ENCODE measurements around the gene SRSF11.
"Not testable (repeated sequence)": the region's sequence is repeated elsewhere in the genome, so short reads cannot be mapped to it uniquely, and the experiment has no call there.

Gene SRSF11, protein sequence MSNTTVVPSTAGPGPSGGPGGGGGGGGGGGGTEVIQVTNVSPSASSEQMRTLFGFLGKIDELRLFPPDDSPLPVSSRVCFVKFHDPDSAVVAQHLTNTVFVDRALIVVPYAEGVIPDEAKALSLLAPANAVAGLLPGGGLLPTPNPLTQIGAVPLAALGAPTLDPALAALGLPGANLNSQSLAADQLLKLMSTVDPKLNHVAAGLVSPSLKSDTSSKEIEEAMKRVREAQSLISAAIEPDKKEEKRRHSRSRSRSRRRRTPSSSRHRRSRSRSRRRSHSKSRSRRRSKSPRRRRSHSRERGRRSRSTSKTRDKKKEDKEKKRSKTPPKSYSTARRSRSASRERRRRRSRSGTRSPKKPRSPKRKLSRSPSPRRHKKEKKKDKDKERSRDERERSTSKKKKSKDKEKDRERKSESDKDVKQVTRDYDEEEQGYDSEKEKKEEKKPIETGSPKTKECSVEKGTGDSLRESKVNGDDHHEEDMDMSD

DNA sequence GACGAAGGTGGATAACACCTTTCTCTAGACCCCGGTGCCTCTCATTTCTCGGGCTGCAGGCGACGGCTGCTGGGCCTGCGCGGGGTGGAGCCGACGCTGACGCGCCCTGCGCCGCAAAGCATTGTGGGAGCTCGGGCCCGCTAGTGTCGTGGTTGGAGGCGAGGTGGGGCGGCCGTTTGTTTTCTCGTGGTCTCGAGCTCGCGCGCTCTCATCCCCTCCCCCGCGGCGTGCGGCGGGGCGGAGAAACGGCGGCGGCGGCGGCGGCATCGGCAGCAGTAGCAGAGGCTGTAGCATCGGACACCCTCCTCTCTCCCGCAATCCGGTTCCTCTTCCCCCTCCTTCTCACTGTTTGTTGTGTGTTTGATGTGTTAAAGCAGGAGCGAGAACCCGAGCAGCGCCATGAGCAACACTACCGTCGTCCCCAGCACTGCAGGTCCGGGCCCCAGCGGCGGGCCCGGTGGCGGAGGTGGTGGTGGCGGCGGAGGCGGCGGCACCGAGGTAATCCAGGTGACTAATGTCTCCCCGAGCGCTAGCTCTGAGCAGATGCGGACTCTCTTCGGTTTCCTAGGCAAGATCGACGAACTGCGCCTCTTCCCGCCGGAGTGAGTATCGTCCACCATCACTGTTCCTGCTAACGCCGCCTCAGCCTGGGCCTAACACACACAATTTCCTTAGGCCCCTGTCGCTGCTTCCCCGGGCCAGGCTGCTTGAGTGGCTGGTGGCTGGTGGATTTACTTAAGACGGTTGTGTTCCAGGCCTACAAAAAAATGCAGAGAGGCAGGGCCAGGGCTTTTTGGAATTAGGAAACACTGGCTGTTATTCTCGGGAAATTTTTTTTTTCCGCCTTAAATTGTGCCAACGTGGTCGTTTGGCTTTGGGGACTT is at the start of gene SRSF11:
Gene SRSF11 (plus strand): TSS at position 143 of the 884 bp plus-strand sequence. CDS start 257 bp downstream, at position 400.
- peak; percentile 93 to 95 (median 94) for DNase-seq (ENCODE audit: low read depth in 3 of 3)

DNA sequence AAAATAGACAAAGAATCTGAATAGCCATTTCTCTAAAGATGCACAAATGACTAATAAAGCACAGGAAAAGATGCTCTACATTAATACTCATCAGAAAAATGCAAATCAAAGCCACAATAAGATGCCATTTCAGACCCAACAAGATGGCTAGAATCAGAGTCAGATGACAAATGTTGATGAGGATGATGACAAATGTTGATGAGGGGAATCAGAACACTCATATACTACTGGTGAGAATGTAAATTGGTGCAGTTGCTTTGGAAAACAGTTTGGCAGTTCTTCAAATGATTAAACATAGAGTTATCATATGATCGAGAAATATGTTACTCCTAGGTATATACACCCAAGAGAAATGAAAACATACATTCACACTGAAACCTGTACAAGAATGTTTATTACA is 49.7 kb upstream of the SRSF11 start:
- no peak for DNase-seq (ENCODE audit: low read depth in 3 of 3)

DNA sequence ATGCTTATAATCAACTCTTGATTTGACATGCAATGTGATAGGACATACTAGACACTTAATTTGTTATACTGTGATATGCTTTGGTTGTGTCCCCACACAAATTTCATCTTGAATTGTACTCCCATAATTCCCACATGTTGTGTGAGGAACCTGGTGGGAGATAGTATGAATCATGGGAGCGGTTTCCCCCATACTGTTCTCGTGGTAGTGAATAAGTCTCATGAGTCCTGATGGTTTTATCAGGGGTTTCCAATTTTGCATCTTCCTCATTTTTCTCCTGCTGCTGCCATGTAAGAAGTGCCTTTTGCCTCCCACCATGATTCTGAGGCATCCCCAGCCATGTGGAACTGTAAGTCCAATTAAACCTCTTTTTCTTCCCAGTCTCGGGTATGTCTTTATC is 36.0 kb upstream of the SRSF11 start:
- DNase-seq (ENCODE audit: low read depth in 3 of 3): not testable (repeated sequence)

DNA sequence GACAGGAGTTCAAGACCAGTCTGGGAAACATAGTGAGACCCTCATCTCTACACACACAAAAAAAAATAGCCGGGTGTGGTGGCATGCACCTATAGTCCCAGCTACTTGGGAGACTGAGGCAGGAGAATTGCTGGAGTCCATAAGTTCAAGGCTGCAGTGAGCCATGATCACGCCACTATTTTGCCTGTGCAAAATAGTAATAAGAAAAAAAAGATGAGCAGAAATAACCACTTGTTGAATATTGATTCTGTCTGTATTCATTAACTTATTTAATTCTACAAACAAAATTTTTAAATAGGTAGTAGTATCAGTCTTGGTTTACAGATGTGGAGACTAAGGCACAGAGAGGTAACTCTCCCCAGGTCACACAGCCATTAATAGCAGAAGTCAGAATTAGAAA is 32.7 kb upstream of the SRSF11 start:
- DNase-seq (ENCODE audit: low read depth in 3 of 3): no peak

DNA sequence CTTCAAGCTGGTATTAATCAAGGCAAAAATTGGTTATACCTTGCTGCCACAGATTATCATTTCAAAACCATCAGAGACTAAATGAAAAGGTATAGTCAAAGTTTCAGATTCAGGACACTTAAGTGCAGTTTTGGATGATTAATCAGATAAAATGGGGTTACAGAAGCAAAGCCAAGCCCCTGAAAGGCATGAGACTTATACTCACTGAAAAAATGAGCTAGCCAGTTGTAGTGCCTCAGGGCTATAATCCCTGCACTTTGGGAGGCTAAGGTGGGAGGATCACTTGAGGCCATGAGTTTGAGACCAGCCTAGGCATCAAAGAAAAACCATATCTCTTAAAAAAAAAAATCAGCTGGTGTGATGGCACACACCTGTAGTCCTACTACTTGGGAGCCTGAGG is 31.0 kb upstream of the SRSF11 start:
- no peak for DNase-seq (ENCODE audit: low read depth in 3 of 3)

DNA sequence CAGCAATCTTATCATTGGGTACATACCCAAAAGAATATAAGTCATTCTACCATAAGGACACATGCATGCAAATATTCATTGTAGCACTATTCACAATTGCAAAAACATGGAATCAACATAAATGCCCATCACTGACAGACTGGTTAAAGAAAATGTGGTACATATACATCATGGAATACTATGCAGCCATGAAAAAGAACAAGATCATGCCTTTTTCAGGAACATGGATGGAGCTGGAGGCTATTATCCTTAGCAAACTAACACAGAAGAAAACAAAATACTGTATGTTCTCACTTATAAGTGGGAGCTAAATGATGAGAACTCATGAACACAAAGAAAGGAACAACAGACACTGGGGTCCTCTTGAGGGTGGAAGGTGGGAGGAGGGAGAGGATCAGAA is 28.7 kb upstream of the SRSF11 start:
- DNase-seq (ENCODE audit: low read depth in 3 of 3): not testable (repeated sequence)

DNA sequence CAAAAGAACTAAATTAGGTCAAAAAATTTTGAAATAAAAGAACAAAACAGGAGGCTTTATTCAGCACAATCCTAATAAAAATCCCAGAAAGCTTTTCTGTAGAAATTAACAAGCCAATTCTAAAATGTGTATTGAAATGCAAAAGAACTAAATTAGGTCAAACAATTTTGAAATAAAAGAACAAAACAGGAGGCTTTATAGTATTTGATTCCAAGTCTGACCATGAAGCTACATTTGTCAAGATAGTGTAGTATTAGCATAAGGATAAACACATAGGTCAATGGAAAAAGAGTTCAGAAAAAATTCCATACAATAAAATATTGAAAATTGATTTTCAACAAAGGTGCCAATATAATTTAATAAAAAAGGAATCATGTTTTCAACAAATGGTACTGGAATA is 26.6 kb upstream of the SRSF11 start:
- DNase-seq (ENCODE audit: low read depth in 3 of 3): no peak

- DNase-seq (ENCODE audit: low read depth in 3 of 3): no peak
These were observed 25.8 kb upstream of the SRSF11 start for GRCh38 chr1:70195342-70195741.

DNA sequence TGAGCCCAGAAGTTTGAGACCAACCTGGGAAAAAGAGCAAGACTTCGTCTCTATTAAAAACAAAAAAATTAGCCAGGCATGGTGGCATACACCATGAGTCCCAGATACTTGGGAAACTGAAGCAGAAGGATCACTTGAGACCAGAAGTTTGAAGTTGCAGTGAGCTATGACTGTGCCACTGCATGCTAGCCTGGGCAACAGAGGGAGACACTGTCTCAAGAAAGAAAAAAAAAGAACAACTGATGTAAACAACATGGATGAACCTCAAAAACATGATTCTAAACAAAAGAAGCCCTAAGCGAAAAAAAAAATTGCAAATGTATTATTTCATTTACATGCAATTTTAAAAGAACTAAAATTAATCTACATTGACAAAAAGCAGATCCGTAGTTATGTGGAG is 24.8 kb upstream of the SRSF11 start:
- DNase-seq (ENCODE audit: low read depth in 3 of 3): no peak

DNA sequence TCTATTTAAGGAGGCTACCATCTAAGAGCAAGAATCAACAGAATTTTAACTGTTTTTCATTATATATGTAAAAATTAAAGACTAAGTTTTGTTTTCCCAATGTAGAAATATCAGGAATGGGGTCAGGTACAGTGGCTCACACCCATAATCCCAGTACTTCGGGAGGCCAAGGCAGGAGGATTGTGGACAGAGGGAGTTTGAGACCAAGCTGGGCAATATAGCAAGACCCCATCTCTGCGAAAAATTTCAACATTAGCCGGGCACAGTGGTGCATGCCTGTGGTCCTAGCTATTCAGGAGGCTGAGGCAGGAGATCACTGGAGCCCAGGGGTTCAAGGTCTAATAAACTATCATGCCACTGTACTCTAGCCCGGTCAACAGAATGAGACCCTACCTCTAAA is 21.1 kb upstream of the SRSF11 start:
- DNase-seq (ENCODE audit: low read depth in 3 of 3): no peak

DNA sequence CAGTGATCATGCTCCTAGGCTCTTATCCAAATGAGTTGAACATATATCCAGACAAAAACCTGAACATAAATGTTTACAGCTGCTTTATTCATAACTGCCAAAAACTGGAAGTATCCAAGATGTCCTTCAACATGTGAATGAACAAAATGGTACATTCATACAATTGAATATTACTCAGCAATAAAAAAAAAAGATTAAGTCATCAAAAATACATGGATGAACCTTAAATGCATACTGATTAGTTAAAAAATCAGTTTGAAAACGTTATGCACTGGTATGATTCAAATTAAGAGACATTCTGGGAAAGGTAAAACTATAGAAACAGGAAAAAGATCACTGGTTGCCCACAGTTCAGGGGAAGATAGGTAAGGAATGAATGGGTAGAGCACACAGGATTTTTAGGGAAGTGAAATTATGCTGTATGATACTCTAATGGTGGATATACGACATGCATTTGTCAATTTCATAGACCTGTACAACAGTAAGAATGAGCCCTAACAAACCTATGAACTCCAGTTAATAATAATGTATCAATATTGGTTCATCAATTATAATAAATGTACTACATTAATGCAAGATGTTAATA is 18.9 kb upstream of the SRSF11 start:
- no peak for DNase-seq (ENCODE audit: low read depth in 3 of 3)

DNA sequence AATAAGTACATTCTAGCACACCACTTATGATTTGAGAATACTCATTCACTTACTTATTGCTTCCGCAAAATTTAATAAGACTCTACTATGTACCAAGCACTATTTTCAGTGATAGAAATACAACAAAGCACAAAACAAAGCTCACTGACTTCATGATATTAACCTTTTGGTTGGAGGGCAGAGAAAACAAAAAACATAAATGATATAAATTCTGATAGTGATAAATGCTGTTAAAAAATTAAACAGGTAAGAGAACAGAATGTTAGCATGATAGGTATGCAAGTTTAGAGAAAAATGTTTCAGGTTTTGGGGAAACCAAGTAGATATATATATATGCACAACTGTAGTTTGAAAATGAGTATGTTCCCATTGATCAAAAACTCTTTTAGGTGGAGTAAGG is 17.0 kb upstream of the SRSF11 start:
- DNase-seq (ENCODE audit: low read depth in 3 of 3): no peak

DNA sequence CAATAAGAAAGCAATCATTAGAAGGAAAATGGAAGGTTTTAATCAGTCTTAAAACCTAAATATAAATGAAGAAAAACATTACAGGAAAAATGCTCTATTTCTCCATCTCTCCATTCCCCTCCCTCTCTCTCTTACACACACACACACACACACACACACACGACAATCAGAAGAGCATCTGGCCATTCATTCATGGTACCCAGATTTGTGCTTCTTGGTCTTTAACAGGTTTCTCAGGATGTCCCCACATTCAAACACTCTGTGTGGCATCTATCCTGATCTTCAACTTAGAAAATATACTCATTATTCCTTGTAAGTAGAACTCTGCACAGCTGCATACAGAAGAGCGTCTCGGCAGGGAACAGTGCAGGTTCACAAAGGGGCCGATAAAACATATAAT is 16.6 kb upstream of the SRSF11 start:
- DNase-seq (ENCODE audit: low read depth in 3 of 3): no peak

GRCh38 chr1:70205071-70205433 is 16.1 kb upstream of the SRSF11 start:
- DNase-seq (ENCODE audit: low read depth in 3 of 3): no peak

GRCh38 chr1:70205434-70206118 is 15.6 kb upstream of the SRSF11 start, which contains the start of gene LRRC40:
Gene LRRC40 (minus strand): TSS chr1:70205579. CDS start chr1:70205540, 39 bp downstream.
- peak; percentile 86 to 93 (median 91) for DNase-seq (ENCODE audit: low read depth in 3 of 3)

- not testable (repeated sequence) for DNase-seq (ENCODE audit: low read depth in 3 of 3)
These were observed 14.3 kb upstream of the SRSF11 start for GRCh38 chr1:70206833-70207232.

DNA sequence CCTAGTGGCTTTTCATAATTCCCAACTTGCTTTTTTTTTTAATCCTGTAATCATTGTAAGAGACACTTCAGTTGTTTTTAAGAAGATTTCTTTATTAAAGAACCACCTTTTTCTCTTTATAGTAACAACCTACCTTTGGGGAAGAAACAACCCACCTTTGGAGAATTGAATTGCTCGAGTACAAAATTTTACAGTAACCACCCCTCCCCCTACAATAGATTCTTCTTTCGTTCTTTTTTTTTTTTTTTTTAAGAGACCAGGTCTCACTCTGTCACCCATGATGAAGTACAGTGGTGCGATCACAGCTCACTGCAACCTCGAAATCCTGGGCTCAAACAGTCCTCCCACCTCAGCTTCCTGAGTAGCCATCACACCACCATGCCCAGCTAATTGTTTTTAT is 13.7 kb upstream of the SRSF11 start:
- DNase-seq (ENCODE audit: low read depth in 3 of 3): no peak

- DNase-seq (ENCODE audit: low read depth in 3 of 3): no peak
These were observed 12.9 kb upstream of the SRSF11 start for GRCh38 chr1:70208292-70208691.

DNA sequence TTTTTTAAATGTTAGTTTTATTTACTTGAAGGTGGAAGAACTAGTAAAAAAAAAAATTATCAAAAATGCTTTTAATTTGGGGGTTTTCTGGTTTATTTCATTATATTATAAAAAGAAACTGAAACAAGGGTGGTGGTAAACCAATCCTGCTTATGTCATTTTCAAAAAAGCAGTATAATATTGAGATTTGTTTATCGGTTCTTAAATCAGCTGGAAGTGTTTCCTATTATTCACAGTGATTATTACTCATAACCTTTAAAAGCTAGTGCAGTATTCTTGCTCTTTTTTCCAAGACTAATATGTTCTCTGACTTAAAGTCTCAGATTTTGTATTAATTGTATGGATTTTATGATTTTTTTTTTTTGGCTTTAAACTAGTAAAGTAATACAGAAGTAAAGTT is 10.4 kb upstream of the SRSF11 start:
- no peak for DNase-seq (ENCODE audit: low read depth in 3 of 3)

DNA sequence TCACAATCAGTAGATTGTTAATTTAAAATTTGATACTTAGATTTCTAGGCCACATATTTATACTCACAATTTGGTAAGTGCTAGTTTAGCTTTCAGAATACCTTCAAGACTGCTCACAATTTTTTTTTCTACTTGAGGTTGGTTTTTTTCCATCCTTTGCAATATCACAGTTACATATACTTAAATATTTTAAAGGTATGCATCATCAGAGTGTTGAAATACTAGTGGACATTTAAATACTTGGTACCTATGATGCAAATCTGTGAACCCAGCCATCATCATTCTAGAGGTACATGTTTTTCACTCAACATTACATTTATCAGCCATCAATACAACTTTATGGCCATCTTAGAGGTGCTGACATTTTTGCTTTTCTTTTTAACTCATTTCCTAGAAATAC is 9.6 kb upstream of the SRSF11 start:
- DNase-seq (ENCODE audit: low read depth in 3 of 3): no peak

GRCh38 chr1:70220015-70220414 is 1.2 kb upstream of the SRSF11 start:
- DNase-seq (ENCODE audit: low read depth in 3 of 3): no peak

Measured in stimulated activated CD4-positive, alpha-beta T cell treated with anti-CD3 and anti-CD28 coated beads, TNF-alpha, amount 100 ng/mL, for 48 hours (primary cell).